Measurements from ENCODE around the gene SAMD11.

Gene SAMD11

GRCh38 chr1:930633-931138 is 7.0 kb downstream of the SAMD11 start:
- in situ Hi-C loops (cut with HindIII; ENCODE audit: low sequenced_read_pairs) = no loop called here

- in situ Hi-C loops (cut with HindIII; ENCODE audit: low sequenced_read_pairs) = no loop called here
Observed at GRCh38 chr1:931380-932172, 7.9 kb downstream of the SAMD11 start.

GRCh38 chr1:932173-932510 is 8.4 kb downstream of the SAMD11 start:
- in situ Hi-C loops (cut with HindIII; ENCODE audit: low sequenced_read_pairs) = no loop called here

- in situ Hi-C loops (cut with HindIII; ENCODE audit: low sequenced_read_pairs) = no loop called here
Observed at GRCh38 chr1:932776-933602, 9.3 kb downstream of the SAMD11 start.

GRCh38 chr1:933603-933940 is 9.8 kb downstream of the SAMD11 start:
- in situ Hi-C loops (cut with HindIII; ENCODE audit: low sequenced_read_pairs) = no loop called here

- in situ Hi-C loops (cut with HindIII; ENCODE audit: low sequenced_read_pairs) = no loop called here
Observed at GRCh38 chr1:934991-935750, 11.4 kb downstream of the SAMD11 start.

- in situ Hi-C loops (cut with HindIII; ENCODE audit: low sequenced_read_pairs) = no loop called here
Observed at GRCh38 chr1:935751-936231, 12.1 kb downstream of the SAMD11 start.

GRCh38 chr1:936348-937264 is 12.9 kb downstream of the SAMD11 start:
- in situ Hi-C loops (cut with HindIII; ENCODE audit: low sequenced_read_pairs) = no loop called here

- in situ Hi-C loops (cut with HindIII; ENCODE audit: low sequenced_read_pairs) = no loop called here
Observed at GRCh38 chr1:937521-937920, 13.8 kb downstream of the SAMD11 start.

GRCh38 chr1:938088-938683 is 14.5 kb downstream of the SAMD11 start:
- in situ Hi-C loops (cut with HindIII; ENCODE audit: low sequenced_read_pairs) = no loop called here

GRCh38 chr1:938711-939489 is 15.2 kb downstream of the SAMD11 start:
- in situ Hi-C loops (cut with HindIII; ENCODE audit: low sequenced_read_pairs) = no loop called here

GRCh38 chr1:939511-940106 is 15.9 kb downstream of the SAMD11 start:
- in situ Hi-C loops (cut with HindIII; ENCODE audit: low sequenced_read_pairs) = no loop called here

- in situ Hi-C loops (cut with HindIII; ENCODE audit: low sequenced_read_pairs) = no loop called here
Observed at GRCh38 chr1:940107-941014, 16.6 kb downstream of the SAMD11 start.

- in situ Hi-C loops (cut with HindIII; ENCODE audit: low sequenced_read_pairs) = no loop called here
Observed at GRCh38 chr1:941015-941587, 17.4 kb downstream of the SAMD11 start.

- in situ Hi-C loops (cut with HindIII; ENCODE audit: low sequenced_read_pairs) = no loop called here
Observed at GRCh38 chr1:941588-942383, 18.1 kb downstream of the SAMD11 start.

- in situ Hi-C loops (cut with HindIII; ENCODE audit: low sequenced_read_pairs) = no loop called here
Observed at GRCh38 chr1:942411-942821, 18.7 kb downstream of the SAMD11 start.

All from DLD1 (cell line).